Muscle of leg (tissue), 11 donors: ENCODE results near the gene RD3L. TPM values are rescaled to one million over a fixed set of nuclear protein-coding genes. Genes with fewer than 3 reads are reported as not detected.

Experiments
- DNase-seq: peaks from one replicate; pipeline ENCODE4 v3.0.0; 2013
- H3K27ac ChIP-seq: one replicate; pipeline ENCODE4 v1.5.1; 2013; ENCODE audit warnings: mild to moderate bottlenecking, low read length, control low read depth
- H3K27me3 ChIP-seq: one replicate; pipeline ENCODE4 v1.6.1; 2013; ENCODE audit warnings: low read length; ENCODE audit not compliant: control insufficient read depth, insufficient read depth
- H3K36me3 ChIP-seq: one replicate; pipeline ENCODE4 v1.6.1; 2013; ENCODE audit warnings: low read length; ENCODE audit not compliant: control insufficient read depth, insufficient read depth
- H3K4me1 ChIP-seq: one replicate; pipeline ENCODE4 v1.6.1; 2013; ENCODE audit warnings: low read length; ENCODE audit not compliant: control insufficient read depth, insufficient read depth
- H3K4me3 ChIP-seq: one replicate; pipeline ENCODE4 v1.5.1; 2013; ENCODE audit warnings: low read length, control low read depth
- H3K9me3 ChIP-seq: replicated peaks from 2 replicates; pipeline ENCODE4 v1.6.1; 2013; ENCODE audit warnings: low read depth, low read length; ENCODE audit not compliant: control insufficient read depth
- WGBS: methylation state at CpG from one replicate; pipeline ENCODE4 v1.1.5; 2013; ENCODE audit warnings: missing lambda C conversion rate; ENCODE audit not compliant: insufficient coverage; 5-methylcytosine and 5-hydroxymethylcytosine counted together
- polyA plus RNA-seq, 8 donors: library from polyadenylated mRNA; unstranded; fragments of 120-200 nt; gene quantifications; one replicate each; pipeline versions ENCODE4 v1.2.1 to v1.2.3, GENCODE V29; 2013; ENCODE audit warnings: inconsistent platforms in 1 of 8, low replicate concordance in 1 of 8; ENCODE audit not compliant: insufficient read length in 8 of 8, insufficient read depth in 1 of 8
- total RNA-seq: library from RNA; stranded (reverse); fragments of 120-200 nt; gene quantifications from one replicate; pipeline ENCODE4 v1.2.4, GENCODE V29; 2013

RD3L gene
- total and polyA plus RNA-seq, 9 donors = not detected

DNA sequence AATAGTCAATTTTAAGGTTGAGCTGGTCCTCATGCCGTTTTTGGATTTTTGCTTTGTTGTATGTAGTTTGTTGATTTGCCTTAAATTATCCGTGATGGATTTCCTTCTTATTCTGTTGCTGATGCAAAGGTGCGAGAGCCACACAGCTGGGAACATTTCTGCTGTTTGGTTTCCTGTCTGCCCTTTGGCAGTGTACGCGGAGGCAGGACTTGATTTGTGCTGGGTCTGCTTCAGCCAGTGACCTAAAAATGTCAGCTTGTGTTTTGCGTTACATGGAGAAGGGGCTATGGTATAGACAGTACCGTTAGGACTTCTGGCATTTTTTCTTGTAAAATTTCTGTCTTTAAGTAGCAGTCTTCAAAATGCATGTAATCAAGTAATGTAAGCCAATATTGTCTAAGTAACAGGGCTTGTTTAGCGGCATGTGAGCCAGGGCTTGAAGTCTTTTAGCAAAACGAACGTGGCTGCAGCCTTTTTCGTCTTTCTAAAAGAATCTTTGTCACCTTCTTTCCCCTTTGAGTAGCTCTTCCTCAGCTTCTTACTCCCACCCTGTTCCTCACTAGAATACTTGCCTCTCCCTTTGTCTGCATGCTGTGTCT, 18.2 kb upstream of the RD3L start:
- Histone ChIP-seq H3K36me3 (no peaks in the 10 kb centered on the region), H3K4me1 (no peaks in the 10 kb centered on the region), H3K4me3 (no peak overlapping the region), H3K9me3 (no peaks in the 10 kb centered on the region), H3K27me3 (no peaks in the 10 kb centered on the region), H3K27ac (no peak overlapping the region)
- no peak for DNase-seq
- 36% methylated on average over 8 of the region's 11 CpGs for whole genome bisulfite sequencing

DNA sequence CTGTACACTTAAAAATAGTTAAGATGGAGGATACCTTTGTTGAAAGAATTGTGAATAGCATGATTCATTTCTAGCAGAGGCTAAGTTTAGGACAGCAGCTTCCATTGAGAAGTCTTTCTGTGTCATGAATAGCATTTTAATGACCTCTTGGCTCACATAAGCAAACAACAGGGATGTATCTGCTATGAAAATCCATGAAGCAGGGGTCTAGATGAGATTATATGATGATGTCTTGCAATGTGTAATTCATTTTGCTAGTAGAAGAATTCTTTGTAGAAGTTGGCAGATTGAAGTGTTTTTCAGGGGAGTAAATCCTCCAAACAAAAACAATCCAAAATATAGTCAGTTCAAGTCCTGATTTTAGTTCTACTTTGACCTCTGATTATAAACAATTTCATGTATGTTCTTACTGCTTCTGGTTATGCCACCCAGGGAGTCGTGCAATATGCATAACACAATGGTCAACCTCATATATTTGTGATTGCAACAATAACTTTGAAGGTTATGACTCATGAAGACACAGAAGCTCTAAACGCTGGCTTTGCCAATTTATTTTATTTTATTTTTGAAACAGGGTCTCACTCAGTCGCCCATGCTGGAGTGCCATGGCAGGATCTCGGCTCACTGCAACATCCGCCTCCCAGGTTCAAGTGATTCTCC, 6.9 kb upstream of the RD3L start:
- H3K27ac ChIP-seq = no peak overlapping the region
- no peak for DNase-seq
- WGBS = 83% methylated on average over 4 of the region's 5 CpGs

DNA sequence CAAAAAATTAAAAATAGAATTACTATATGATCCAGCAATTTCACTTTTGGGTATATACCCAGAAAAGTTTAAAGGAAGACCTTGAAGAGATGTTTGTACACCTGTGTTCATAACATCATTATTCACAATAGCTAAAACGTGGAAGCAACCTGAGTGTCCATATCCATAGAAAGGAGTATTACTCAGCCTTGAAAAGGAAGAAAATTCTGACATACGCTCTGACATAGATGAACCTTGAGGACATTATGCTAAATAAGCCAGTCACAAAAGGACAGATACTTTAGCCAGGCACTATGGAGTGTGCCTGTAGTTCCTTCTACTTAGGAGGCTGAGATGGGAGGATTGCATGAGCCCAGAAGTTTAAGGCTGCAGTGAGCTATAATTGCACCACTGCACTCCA, 6.1 kb upstream of the RD3L start:
- no peaks in the 10 kb centered on the region for H3K36me3 ChIP-seq
- no peak for DNase-seq
- H3K9me3 ChIP-seq = no peaks in the 10 kb centered on the region
- no CpG with 5 or more reads among the region's 2 CpGs for WGBS
- H3K4me1 ChIP-seq = no peaks in the 10 kb centered on the region
- no peaks in the 10 kb centered on the region for H3K27me3 ChIP-seq
- no peak overlapping the region for H3K27ac ChIP-seq
- no peak overlapping the region for H3K4me3 ChIP-seq

More for the DNA sequence above, 6.9 kb upstream of the RD3L start:
- Histone ChIP-seq H3K4me1 (no peaks in the 10 kb centered on the region), H3K27me3 (no peaks in the 10 kb centered on the region), H3K36me3 (no peaks in the 10 kb centered on the region), H3K4me3 (no peak overlapping the region), H3K9me3 (no peaks in the 10 kb centered on the region)

DNA sequence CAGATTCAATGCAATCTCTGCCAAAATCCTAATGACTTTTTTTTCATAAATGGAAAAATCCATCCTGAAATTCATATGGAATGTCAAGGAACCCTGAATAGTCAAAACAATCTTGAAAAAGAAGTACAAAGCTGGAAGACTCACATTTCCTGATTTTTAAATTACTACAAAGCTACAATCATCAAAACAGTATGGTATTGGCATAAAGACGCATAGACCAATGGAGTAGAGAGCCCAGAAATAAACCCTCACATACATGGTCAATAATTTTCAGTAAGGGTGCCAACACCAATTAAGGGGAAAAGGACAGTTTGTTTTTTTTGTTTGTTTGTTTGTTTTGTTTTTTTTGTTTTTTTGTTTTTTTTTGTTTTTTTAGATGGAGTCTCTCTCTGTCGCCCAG, 4.6 kb upstream of the RD3L start:
- Histone ChIP-seq H3K4me3 (no peak overlapping the region), H3K36me3 (no peaks in the 10 kb centered on the region), H3K9me3 (no peaks in the 10 kb centered on the region), H3K4me1 (no peaks in the 10 kb centered on the region), H3K27me3 (no peaks in the 10 kb centered on the region), H3K27ac (no peak overlapping the region)
- no peak for DNase-seq
- WGBS = no CpG with 5 or more reads among the region's 2 CpGs

DNA sequence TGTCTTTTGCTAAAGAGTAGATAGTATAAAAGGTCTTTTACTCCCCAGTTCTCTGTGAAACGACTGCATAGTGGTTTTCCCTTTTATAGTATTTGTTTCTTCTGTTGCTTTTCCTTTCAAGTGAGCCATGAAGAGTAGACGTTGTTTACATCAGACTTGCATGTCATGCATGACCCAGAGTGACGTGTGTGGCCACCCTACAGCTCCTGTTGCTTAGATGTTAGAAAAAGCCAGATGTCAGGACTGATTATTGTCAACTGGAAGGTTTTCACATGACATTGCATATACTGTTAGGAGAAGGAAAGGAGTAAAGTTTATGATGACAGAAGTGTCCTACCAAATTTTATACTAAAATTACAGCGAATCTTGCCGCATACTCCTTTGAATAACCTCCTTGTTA, 1.3 kb upstream of the RD3L start:
- H3K4me1 ChIP-seq = no peaks in the 10 kb centered on the region
- no peaks in the 10 kb centered on the region for H3K27me3 ChIP-seq
- WGBS = 13% methylated on average over 3 of the region's 5 CpGs
- no peaks in the 10 kb centered on the region for H3K9me3 ChIP-seq
- no peak for DNase-seq
- no peak overlapping the region for H3K27ac ChIP-seq
- no peaks in the 10 kb centered on the region for H3K36me3 ChIP-seq
- H3K4me3 ChIP-seq = no peak overlapping the region

DNA sequence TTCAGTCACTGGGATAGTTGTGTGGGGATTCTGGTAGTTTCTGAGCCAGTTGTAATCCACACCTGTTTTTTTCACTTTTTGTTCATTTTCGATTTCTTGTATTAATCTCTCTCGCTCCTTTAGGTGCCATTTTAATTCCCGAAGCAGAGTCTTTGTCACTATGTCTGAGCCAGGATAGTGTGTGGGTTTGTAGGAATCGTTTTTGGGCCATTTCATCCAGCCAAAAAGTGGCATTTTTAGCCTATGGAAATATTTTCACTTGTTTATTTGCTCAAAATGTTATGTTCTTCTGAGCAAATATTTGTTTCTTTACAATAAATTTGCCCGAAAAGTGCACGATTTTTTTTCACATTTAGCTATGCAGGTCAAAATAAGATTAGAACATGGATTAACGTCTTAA, 867 bp downstream of the RD3L start:
- no CpG with 5 or more reads among the region's 7 CpGs for WGBS
- Histone ChIP-seq H3K36me3 (no peaks in the 10 kb centered on the region), H3K27me3 (no peaks in the 10 kb centered on the region), H3K9me3 (no peaks in the 10 kb centered on the region), H3K4me1 (no peaks in the 10 kb centered on the region), H3K4me3 (no peak overlapping the region), H3K27ac (no peak overlapping the region)
- DNase-seq = no peak

DNA sequence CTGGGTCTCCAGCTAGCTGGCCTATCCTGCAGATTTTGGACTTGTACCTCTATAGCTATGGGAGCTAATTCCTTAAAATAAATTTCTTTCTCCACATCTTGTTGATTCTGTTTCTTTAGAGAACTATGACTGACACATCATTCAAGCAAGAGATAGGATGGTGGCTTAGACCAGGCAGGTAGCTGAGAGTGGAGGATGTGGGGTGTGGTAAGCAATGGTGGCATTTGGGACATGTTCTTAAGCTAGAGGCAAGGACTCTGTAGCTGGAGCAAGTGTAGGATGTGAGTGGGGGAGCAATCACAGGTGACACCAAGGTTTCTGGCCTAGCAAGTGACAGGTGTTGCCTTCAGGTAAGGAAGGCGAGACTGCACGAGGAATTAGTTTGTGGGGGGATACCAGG, 7.2 kb downstream of the RD3L start:
- WGBS = 86% methylated on average over 2 of the region's 2 CpGs
- no peak for DNase-seq
- H3K9me3 ChIP-seq = no peaks in the 10 kb centered on the region
- H3K36me3 ChIP-seq = no peaks in the 10 kb centered on the region
- no peak overlapping the region for H3K27ac ChIP-seq
- no peaks in the 10 kb centered on the region for H3K4me1 ChIP-seq
- no peak overlapping the region for H3K4me3 ChIP-seq
- H3K27me3 ChIP-seq = peaks cover 4% of the 10 kb centered on the region

DNA sequence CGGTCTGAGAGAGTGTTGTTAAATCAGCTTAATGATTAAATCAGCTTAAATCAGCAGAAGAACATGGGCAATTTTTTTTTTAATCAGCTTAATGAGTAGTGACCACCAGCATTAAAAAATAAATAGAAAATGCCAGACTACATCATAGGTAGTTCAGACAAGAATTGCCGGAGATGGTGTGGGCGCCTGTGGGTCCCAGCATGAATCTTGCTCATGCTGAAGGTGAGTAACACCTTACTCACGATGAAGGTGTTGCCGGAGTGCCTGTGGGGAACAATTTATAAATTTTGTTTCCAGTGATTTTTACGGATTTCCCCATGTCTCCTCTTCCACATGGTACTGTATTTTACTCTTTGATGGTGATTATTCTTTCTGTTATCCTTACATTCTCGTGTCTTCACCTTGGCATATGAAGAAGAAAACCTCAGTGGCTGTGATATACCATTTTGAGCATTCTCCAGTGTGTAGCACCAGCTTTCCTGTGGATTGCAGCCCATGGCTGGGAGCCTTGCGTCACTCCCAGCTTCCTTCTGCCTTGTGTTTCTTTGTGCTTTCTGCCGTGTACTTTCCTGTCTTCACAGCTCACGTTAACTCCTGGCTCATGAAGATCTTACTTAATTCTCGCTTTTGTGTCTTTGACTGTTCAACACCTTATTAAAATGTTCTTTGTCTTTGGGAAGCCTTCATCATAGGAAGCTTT, 9.4 kb downstream of the RD3L start:
- Histone ChIP-seq H3K4me3 (no peak overlapping the region), H3K27me3 (peaks cover 6% of the 10 kb centered on the region), H3K36me3 (no peaks in the 10 kb centered on the region), H3K4me1 (no peaks in the 10 kb centered on the region), H3K27ac (no peak overlapping the region), H3K9me3 (no peaks in the 10 kb centered on the region)
- 89% methylated on average over 4 of the region's 11 CpGs for WGBS
- no peak for DNase-seq

DNA sequence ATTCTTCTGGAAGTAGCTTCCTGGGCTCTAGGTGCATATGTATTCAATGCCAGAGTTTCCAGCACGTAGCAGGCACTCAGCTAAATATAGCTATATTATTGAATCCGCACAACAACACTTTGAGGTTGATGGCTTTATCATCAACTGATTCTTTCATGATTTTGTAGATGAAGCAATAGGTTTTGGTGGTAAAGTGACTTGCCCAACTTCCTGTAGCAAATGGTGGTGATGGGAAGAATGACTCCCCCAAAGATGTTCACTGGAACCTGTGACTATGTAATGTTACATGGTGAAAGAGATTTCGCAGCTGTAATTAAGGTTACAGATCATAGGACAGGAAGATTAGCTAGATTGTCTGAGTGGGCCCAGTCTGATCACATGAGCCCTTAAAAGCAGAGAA, 10.9 kb downstream of the RD3L start:
- Histone ChIP-seq H3K27ac (no peak overlapping the region), H3K4me1 (no peaks in the 10 kb centered on the region), H3K36me3 (no peaks in the 10 kb centered on the region), H3K9me3 (no peaks in the 10 kb centered on the region), H3K27me3 (peaks cover 13% of the 10 kb centered on the region), H3K4me3 (no peak overlapping the region)
- DNase-seq = no peak
- WGBS = 90% methylated on average over 2 of the region's 3 CpGs

DNA sequence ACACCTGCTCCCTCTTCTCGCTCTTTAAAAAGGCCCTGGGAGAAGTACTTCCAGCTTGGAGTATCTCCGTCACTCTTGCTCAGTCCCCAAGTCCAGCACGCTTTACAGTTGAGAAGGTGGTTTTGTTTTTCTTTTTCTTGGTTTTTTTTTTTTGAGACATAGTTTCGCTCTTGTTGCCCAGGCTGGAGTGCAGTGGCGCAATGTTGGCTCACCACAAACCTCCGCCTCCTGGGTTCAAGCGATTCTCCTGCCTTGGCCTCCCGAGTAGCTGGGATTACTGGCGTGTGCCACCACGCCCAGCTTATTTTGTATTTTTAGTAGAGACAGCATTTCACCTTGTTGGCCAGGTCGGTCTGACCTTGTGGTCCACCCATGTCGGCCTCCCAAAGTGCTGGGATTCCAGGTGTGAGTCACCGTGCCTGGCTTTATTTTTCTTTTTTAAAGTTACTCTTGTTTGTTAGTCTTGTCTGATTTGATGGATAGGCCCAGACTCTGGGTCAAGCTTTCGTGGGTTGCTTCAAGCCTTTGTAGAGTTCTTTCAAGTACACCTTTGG, 12.2 kb downstream of the RD3L start:
- Histone ChIP-seq H3K27ac (no peak overlapping the region), H3K36me3 (no peaks in the 10 kb centered on the region), H3K9me3 (no peaks in the 10 kb centered on the region), H3K4me3 (no peak overlapping the region), H3K27me3 (peaks cover 13% of the 10 kb centered on the region), H3K4me1 (no peaks in the 10 kb centered on the region)
- WGBS = 91% methylated on average over 11 of the region's 14 CpGs
- no peak for DNase-seq
